HepG2 (cell line): ENCODE measurements around the gene JTB. TPM values are rescaled to one million over a fixed set of nuclear protein-coding genes. Genes with fewer than 3 reads are reported as not detected.

Experiments
- GABPA ChIP-seq, 2 experiments: IDR thresholded peaks; 2 replicates each; pipeline ENCODE4 v1.6.1; 2011 to 2016; ENCODE audit warnings: low read depth in 2 of 2, low read length in 1 of 2, missing biosample characterization in 1 of 2, missing genetic modification characterization in 1 of 2
- HNF4A ChIP-seq: sonication (generic); formaldehyde crosslinking; IDR thresholded peaks from 2 replicates; pipeline ENCODE4 v1.4.0; 2020; ENCODE audit warnings: missing genetic modification reagents
- LRRFIP1 ChIP-seq: sonication (generic); formaldehyde crosslinking; conservative IDR thresholded peaks from 2 replicates; pipeline ENCODE4 v1.4.0; 2020; ENCODE audit warnings: missing genetic modification reagents
- MXD4 ChIP-seq: IDR thresholded peaks from 2 replicates; pipeline ENCODE4 v1.6.1; 2016; ENCODE audit warnings: mild to moderate bottlenecking, missing biosample characterization, missing genetic modification reagents
- NFYC ChIP-seq: IDR thresholded peaks from 2 replicates; pipeline ENCODE4 v1.6.1; 2016; ENCODE audit warnings: missing genetic modification reagents, missing compliant biosample characterization
- ZBTB26 ChIP-seq: IDR thresholded peaks from 2 replicates; pipeline ENCODE4 v1.6.1; 2016; ENCODE audit warnings: missing compliant biosample characterization, missing genetic modification reagents, borderline replicate concordance
- ZBTB38 ChIP-seq: sonication (generic); formaldehyde crosslinking; IDR thresholded peaks from 2 replicates; pipeline ENCODE4 v1.5.1; 2020; ENCODE audit warnings: mild to moderate bottlenecking, missing genetic modification reagents
- ZBTB46 ChIP-seq: sonication (generic); formaldehyde crosslinking; IDR thresholded peaks from 2 replicates; pipeline ENCODE4 v1.4.0; 2020; ENCODE audit warnings: mild to moderate bottlenecking, missing genetic modification reagents, borderline replicate concordance
- ZFX ChIP-seq: sonication (generic); formaldehyde crosslinking; IDR thresholded peaks from 2 replicates; pipeline ENCODE4 v1.4.0; 2020; ENCODE audit warnings: mild to moderate bottlenecking, low read depth, missing genetic modification reagents, moderate library complexity
- ZNF333 ChIP-seq: sonication (generic); formaldehyde crosslinking; IDR thresholded peaks from 2 replicates; pipeline ENCODE4 v1.4.0; 2020; ENCODE audit warnings: mild to moderate bottlenecking, missing genetic modification reagents, borderline replicate concordance
- ZNF33B ChIP-seq: sonication (generic); formaldehyde crosslinking; IDR thresholded peaks from 2 replicates; pipeline ENCODE4 v1.5.1; 2020; ENCODE audit warnings: mild to moderate bottlenecking, missing genetic modification reagents
- ZNF510 ChIP-seq: sonication (generic); formaldehyde crosslinking; IDR thresholded peaks from 2 replicates; pipeline ENCODE4 v1.4.0; 2020; ENCODE audit warnings: low read depth, mild to moderate bottlenecking, missing genetic modification reagents
- ZNF572 ChIP-seq: sonication (generic); formaldehyde crosslinking; IDR thresholded peaks from 2 replicates; pipeline ENCODE4 v1.5.1; 2020; ENCODE audit warnings: mild to moderate bottlenecking, missing genetic modification reagents
- polyA plus RNA-seq, 8 experiments: library from polyadenylated mRNA; depleted of rRNA in 3 of 8; stranded (reverse) in 7 of 8; unstranded in 1 of 8; fragments of >200 nt; fragmentation: Illumina TruSeq in 4 of 8; extraction: Trizol in 4 of 8; gene quantifications; 2 replicates each; pipeline versions ENCODE4 v1.2.1 to v1.2.3, GENCODE V29; 2011 to 2016; ENCODE audit warnings: low read depth in 4 of 8, missing spikeins in 1 of 8, mixed read lengths in 1 of 8; ENCODE audit not compliant: insufficient read depth in 1 of 8
- total RNA-seq, 5 experiments: library from RNA; depleted of rRNA; stranded (reverse); fragments of >200 nt; fragmentation: Illumina TruSeq; extraction: Trizol; gene quantifications; 2 replicates each; pipeline ENCODE4 v1.2.3, GENCODE V29; 2016; ENCODE audit warnings: low read depth in 1 of 5
- TF ChIP-seq, protein P1 (sequence below): sonication (generic); formaldehyde crosslinking; IDR thresholded peaks from 2 replicates; pipeline ENCODE4 v1.4.0; 2020; ENCODE audit warnings: missing genetic modification reagents
- TF ChIP-seq, protein P2 (sequence below): sonication (generic); formaldehyde crosslinking; IDR thresholded peaks from 2 replicates; pipeline ENCODE4 v1.4.0; 2020; ENCODE audit warnings: missing genetic modification reagents

Gene JTB
- total and polyA plus RNA-seq, 2 of the 13 experiments (the other 11 are each of a cell fraction or from before 2014, with no cell fraction given), result 96.7 to 99.2 TPM

- TF ChIP-seq, protein P1, sequence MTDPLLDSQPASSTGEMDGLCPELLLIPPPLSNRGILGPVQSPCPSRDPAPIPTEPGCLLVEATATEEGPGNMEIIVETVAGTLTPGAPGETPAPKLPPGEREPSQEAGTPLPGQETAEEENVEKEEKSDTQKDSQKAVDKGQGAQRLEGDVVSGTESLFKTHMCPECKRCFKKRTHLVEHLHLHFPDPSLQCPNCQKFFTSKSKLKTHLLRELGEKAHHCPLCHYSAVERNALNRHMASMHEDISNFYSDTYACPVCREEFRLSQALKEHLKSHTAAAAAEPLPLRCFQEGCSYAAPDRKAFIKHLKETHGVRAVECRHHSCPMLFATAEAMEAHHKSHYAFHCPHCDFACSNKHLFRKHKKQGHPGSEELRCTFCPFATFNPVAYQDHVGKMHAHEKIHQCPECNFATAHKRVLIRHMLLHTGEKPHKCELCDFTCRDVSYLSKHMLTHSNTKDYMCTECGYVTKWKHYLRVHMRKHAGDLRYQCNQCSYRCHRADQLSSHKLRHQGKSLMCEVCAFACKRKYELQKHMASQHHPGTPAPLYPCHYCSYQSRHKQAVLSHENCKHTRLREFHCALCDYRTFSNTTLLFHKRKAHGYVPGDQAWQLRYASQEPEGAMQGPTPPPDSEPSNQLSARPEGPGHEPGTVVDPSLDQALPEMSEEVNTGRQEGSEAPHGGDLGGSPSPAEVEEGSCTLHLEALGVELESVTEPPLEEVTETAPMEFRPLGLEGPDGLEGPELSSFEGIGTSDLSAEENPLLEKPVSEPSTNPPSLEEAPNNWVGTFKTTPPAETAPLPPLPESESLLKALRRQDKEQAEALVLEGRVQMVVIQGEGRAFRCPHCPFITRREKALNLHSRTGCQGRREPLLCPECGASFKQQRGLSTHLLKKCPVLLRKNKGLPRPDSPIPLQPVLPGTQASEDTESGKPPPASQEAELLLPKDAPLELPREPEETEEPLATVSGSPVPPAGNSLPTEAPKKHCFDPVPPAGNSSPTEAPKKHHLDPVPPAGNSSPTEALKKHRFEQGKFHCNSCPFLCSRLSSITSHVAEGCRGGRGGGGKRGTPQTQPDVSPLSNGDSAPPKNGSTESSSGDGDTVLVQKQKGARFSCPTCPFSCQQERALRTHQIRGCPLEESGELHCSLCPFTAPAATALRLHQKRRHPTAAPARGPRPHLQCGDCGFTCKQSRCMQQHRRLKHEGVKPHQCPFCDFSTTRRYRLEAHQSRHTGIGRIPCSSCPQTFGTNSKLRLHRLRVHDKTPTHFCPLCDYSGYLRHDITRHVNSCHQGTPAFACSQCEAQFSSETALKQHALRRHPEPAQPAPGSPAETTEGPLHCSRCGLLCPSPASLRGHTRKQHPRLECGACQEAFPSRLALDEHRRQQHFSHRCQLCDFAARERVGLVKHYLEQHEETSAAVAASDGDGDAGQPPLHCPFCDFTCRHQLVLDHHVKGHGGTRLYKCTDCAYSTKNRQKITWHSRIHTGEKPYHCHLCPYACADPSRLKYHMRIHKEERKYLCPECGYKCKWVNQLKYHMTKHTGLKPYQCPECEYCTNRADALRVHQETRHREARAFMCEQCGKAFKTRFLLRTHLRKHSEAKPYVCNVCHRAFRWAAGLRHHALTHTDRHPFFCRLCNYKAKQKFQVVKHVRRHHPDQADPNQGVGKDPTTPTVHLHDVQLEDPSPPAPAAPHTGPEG (CRISPR knock-in tag), result no peak
- TF ChIP-seq ZNF33B (CRISPR knock-in tag), result no peak
- no peak for TF ChIP-seq HNF4A (CRISPR knock-in tag)
- no peak for TF ChIP-seq NFYC
- TF ChIP-seq ZBTB38 (CRISPR knock-in tag), result no peak
- no peak for TF ChIP-seq GABPA (IDR thresholded peaks at IDR 0.05; ENCODE audit: low read depth, low read length)
- no peak for TF ChIP-seq GABPA (CRISPR knock-in tag; IDR thresholded peaks at IDR 0.05; ENCODE audit: low read depth)
- TF ChIP-seq MXD4 (CRISPR knock-in tag), result no peak; the same call in 1 of the 2 replicates
- TF ChIP-seq ZFX (CRISPR knock-in tag), result peak; percentile 51; the same call in 1 of the 2 replicates
- TF ChIP-seq ZBTB26, result no peak
- TF ChIP-seq LRRFIP1 (CRISPR knock-in tag), result no peak
- TF ChIP-seq ZNF510 (CRISPR knock-in tag), result peak; percentile 15; the same call in 1 of the 2 replicates
- no peak for TF ChIP-seq ZBTB46
- no peak for TF ChIP-seq ZNF572
- 0 out of 2 replicates have a peak, but pooled peaks have one; percentile 66 for TF ChIP-seq ZNF333 (CRISPR knock-in tag)
- TF ChIP-seq, protein P2, sequence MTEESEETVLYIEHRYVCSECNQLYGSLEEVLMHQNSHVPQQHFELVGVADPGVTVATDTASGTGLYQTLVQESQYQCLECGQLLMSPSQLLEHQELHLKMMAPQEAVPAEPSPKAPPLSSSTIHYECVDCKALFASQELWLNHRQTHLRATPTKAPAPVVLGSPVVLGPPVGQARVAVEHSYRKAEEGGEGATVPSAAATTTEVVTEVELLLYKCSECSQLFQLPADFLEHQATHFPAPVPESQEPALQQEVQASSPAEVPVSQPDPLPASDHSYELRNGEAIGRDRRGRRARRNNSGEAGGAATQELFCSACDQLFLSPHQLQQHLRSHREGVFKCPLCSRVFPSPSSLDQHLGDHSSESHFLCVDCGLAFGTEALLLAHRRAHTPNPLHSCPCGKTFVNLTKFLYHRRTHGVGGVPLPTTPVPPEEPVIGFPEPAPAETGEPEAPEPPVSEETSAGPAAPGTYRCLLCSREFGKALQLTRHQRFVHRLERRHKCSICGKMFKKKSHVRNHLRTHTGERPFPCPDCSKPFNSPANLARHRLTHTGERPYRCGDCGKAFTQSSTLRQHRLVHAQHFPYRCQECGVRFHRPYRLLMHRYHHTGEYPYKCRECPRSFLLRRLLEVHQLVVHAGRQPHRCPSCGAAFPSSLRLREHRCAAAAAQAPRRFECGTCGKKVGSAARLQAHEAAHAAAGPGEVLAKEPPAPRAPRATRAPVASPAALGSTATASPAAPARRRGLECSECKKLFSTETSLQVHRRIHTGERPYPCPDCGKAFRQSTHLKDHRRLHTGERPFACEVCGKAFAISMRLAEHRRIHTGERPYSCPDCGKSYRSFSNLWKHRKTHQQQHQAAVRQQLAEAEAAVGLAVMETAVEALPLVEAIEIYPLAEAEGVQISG (CRISPR knock-in tag), result no peak
These were observed 13.6 kb downstream of the JTB start (continued) for GRCh38 chr1:153963850-153964331.
